IMR-90 (cell line): Measurements from ENCODE around the gene NADK2. TPM values are rescaled to one million over a fixed set of nuclear protein-coding genes. Genes with fewer than 3 reads are reported as not detected.

Source experiments
- ATAC-seq: fragments of 200-7000 bp; cut with Tn5 transposase; 2 replicates; pipeline ENCODE4 v1.9.1; 2020; ENCODE audit warnings: low read depth, mild to moderate bottlenecking, moderate library complexity
- BruUV-seq: library from RNA; stranded (reverse); fragments of 400-500 nt; replicated peaks from 2 replicates; lab custom pipeline; 2021; lab: Mats Ljungman, UMichigan
- CTCF ChIA-PET: fragments of 300-600 bp; formaldehyde crosslinking; extraction: SDS; loops from one replicate; lab custom pipeline; 2021; ENCODE audit warnings: antibody characterized with exemption; lab: Yijun Ruan, JAX
- POLR2A ChIA-PET: fragments of 300-600 bp; sonication (Branson Sonifier 250); formaldehyde crosslinking; loops from one replicate; lab custom pipeline; 2022; ENCODE audit warnings: antibody characterized with exemption; ENCODE audit not compliant: unreplicated experiment; lab: Charles Lee
- DNase-seq: peaks from one replicate; pipeline ENCODE4 v3.0.0; 2013
- H2AFZ ChIP-seq: replicated peaks from 2 replicates; pipeline ENCODE3; 2013; ENCODE audit warnings: low read length, mild to moderate bottlenecking; ENCODE audit not compliant: poor library complexity
- H2AK5ac ChIP-seq: 2 replicates; pipeline ENCODE4 v1.6.1; 2013; ENCODE audit warnings: low read depth, low read length, inconsistent platforms
- H2AK9ac ChIP-seq: replicated peaks from 2 replicates; pipeline ENCODE3; 2013; ENCODE audit warnings: mild to moderate bottlenecking, low read depth, low read length, moderate library complexity; ENCODE audit not compliant: poor library complexity
- H2BK120ac ChIP-seq: 2 replicates; pipeline ENCODE4 v1.6.1; 2013; ENCODE audit warnings: low read depth, low read length, inconsistent platforms
- H2BK15ac ChIP-seq: 3 replicates; pipeline ENCODE4 v1.6.1; 2013; ENCODE audit warnings: low read depth, low read length, inconsistent platforms
- H2BK20ac ChIP-seq: 2 replicates; pipeline ENCODE4 v1.6.1; 2013; ENCODE audit warnings: low read depth, mild to moderate bottlenecking, inconsistent platforms, low read length, moderate library complexity
- H2BK5ac ChIP-seq: 2 replicates; pipeline ENCODE4 v1.6.1; 2013; ENCODE audit warnings: mild to moderate bottlenecking, low read depth, low read length, inconsistent platforms; ENCODE audit not compliant: poor library complexity, severe bottlenecking
- H3K14ac ChIP-seq: replicated peaks from 2 replicates; pipeline ENCODE4 v1.6.1; 2013; ENCODE audit warnings: low read depth, low read length, inconsistent platforms
- H3K18ac ChIP-seq: 2 replicates; pipeline ENCODE4 v1.6.1; 2013; ENCODE audit warnings: low read depth, low read length, control low read depth
- H3K23ac ChIP-seq: 2 replicates; pipeline ENCODE4 v1.6.1; 2013; ENCODE audit warnings: low read depth, low read length, inconsistent platforms
- H3K27ac ChIP-seq: 2 replicates; pipeline ENCODE4 v1.5.1; 2013; ENCODE audit warnings: mild to moderate bottlenecking, control low read depth, low read length; ENCODE audit not compliant: insufficient read depth
- H3K27me3 ChIP-seq: 2 replicates; pipeline ENCODE4 v1.6.1; 2013; ENCODE audit warnings: low read length; ENCODE audit not compliant: control insufficient read depth, insufficient read depth
- H3K36me3 ChIP-seq: 2 replicates; pipeline ENCODE4 v1.6.1; 2013; ENCODE audit warnings: low read length, mixed read lengths; ENCODE audit not compliant: control insufficient read depth, insufficient read depth
- H3K4ac ChIP-seq: 2 replicates; pipeline ENCODE4 v1.6.1; 2013; ENCODE audit warnings: low read depth, low read length, inconsistent platforms
- H3K4me1 ChIP-seq: 2 replicates; pipeline ENCODE4 v1.6.1; 2013; ENCODE audit warnings: low read length, mixed read lengths; ENCODE audit not compliant: control insufficient read depth, insufficient read depth
- H3K4me2 ChIP-seq: 2 replicates; pipeline ENCODE4 v1.6.1; 2013; ENCODE audit warnings: low read depth, mild to moderate bottlenecking, control low read depth, low read length, moderate library complexity
- H3K4me3 ChIP-seq: 2 replicates; pipeline ENCODE4 v1.5.1; 2013; ENCODE audit warnings: low read depth, mild to moderate bottlenecking, control low read depth, low read length, moderate library complexity; ENCODE audit not compliant: insufficient read depth
- H3K56ac ChIP-seq: 2 replicates; pipeline ENCODE4 v1.6.1; 2013; ENCODE audit warnings: low read length, inconsistent platforms; ENCODE audit not compliant: insufficient read depth; ENCODE audit errors: extremely low read depth
- H3K79me1 ChIP-seq, 2 experiments: 2 replicates each; pipeline ENCODE4 v1.6.1; 2013; ENCODE audit warnings: low read length in 2 of 2, inconsistent platforms in 1 of 2, low read depth in 1 of 2
- H3K9ac ChIP-seq: 2 replicates; pipeline ENCODE4 v1.6.1; 2013; ENCODE audit warnings: low read depth, low read length, control low read depth
- H3K9me1 ChIP-seq: 2 replicates; pipeline ENCODE4 v1.6.1; 2013; ENCODE audit warnings: low read length, inconsistent platforms; ENCODE audit not compliant: insufficient read depth
- H3K9me3 ChIP-seq: 2 replicates; pipeline ENCODE4 v1.6.1; 2013; ENCODE audit warnings: low read length; ENCODE audit not compliant: control insufficient read depth, insufficient read depth
- H4K20me1 ChIP-seq: 2 replicates; pipeline ENCODE4 v1.6.1; 2013; ENCODE audit warnings: low read length, inconsistent platforms; ENCODE audit not compliant: insufficient read depth
- H4K5ac ChIP-seq: 2 replicates; pipeline ENCODE4 v1.6.1; 2013; ENCODE audit warnings: mild to moderate bottlenecking, low read depth, low read length, control low read depth
- H4K8ac ChIP-seq, 2 experiments: 2 replicates each; pipeline ENCODE4 v1.6.1; 2013; ENCODE audit warnings: low read depth in 2 of 2, low read length in 2 of 2, control low read depth in 1 of 2, inconsistent platforms in 1 of 2
- H4K91ac ChIP-seq: 2 replicates; pipeline ENCODE4 v1.6.1; 2013; ENCODE audit warnings: low read depth, low read length, inconsistent platforms; ENCODE audit not compliant: insufficient read depth
- BHLHE40 ChIP-seq: fragments of 150-350 bp; IDR thresholded peaks from 2 replicates; pipeline ENCODE4 v1.6.1; 2016; ENCODE audit warnings: mild to moderate bottlenecking, low read depth, low read length
- CEBPB ChIP-seq: IDR thresholded peaks from 2 replicates; pipeline ENCODE4 v1.6.1; 2012; ENCODE audit warnings: low read depth, low read length, improper control_type of control experiment
- CHD1 ChIP-seq: IDR thresholded peaks from 2 replicates; pipeline ENCODE4 v1.6.1; 2012; ENCODE audit warnings: low read depth, low read length, improper control_type of control experiment
- CTCF ChIP-seq: conservative IDR thresholded peaks from 2 replicates; pipeline ENCODE4 v1.5.1; 2012; ENCODE audit warnings: mild to moderate bottlenecking, low read depth, low read length, improper control_type of control experiment
- ELK1 ChIP-seq: fragments of 150-350 bp; IDR thresholded peaks from 2 replicates; pipeline ENCODE4 v1.6.1; 2016; ENCODE audit warnings: low read depth, mild to moderate bottlenecking, low read length, moderate library complexity, borderline replicate concordance
- FOS ChIP-seq: fragments of 150-350 bp; IDR thresholded peaks from 2 replicates; pipeline ENCODE4 v1.6.1; 2016; ENCODE audit warnings: low read depth, low read length
- MAFK ChIP-seq: IDR thresholded peaks from 2 replicates; pipeline ENCODE4 v1.6.1; 2012; ENCODE audit warnings: low read depth, low read length, improper control_type of control experiment
- MAZ ChIP-seq: IDR thresholded peaks from 2 replicates; pipeline ENCODE4 v1.6.1; 2012; ENCODE audit warnings: low read depth, mild to moderate bottlenecking, low read length, improper control_type of control experiment, moderate library complexity, borderline replicate concordance
- MXI1 ChIP-seq: IDR thresholded peaks from 2 replicates; pipeline ENCODE4 v1.6.1; 2012; ENCODE audit warnings: low read depth, mild to moderate bottlenecking, low read length, moderate library complexity, borderline replicate concordance
- NFE2L2 ChIP-seq: fragments of 150-350 bp; IDR thresholded peaks from 2 replicates; pipeline ENCODE4 v1.6.1; 2016; ENCODE audit warnings: low read depth, mild to moderate bottlenecking, low read length
- POLR2A ChIP-seq: IDR thresholded peaks from 2 replicates; pipeline ENCODE4 v1.6.1; 2012; ENCODE audit warnings: mild to moderate bottlenecking, low read depth, low read length
- RAD21 ChIP-seq: IDR thresholded peaks from 2 replicates; pipeline ENCODE4 v1.6.1; 2012; ENCODE audit warnings: low read length, improper control_type of control experiment
- RCOR1 ChIP-seq: IDR thresholded peaks from 2 replicates; pipeline ENCODE4 v1.6.1; 2012; ENCODE audit warnings: mild to moderate bottlenecking, low read length, improper control_type of control experiment; ENCODE audit not compliant: insufficient replicate concordance
- RFX5 ChIP-seq: IDR thresholded peaks from 2 replicates; pipeline ENCODE4 v1.8.0; 2012; ENCODE audit warnings: low read depth, mild to moderate bottlenecking, low read length, moderate library complexity
- SMC3 ChIP-seq: fragments of 150-350 bp; IDR thresholded peaks from 2 replicates; pipeline ENCODE4 v1.6.1; 2016; ENCODE audit warnings: low read depth, mild to moderate bottlenecking, antibody characterized with exemption, low read length, moderate library complexity
- USF2 ChIP-seq: fragments of 150-350 bp; IDR thresholded peaks from 2 replicates; pipeline ENCODE4 v1.6.1; 2017; ENCODE audit warnings: mild to moderate bottlenecking, antibody characterized with exemption, low read length, low read depth
- WGBS, 2 experiments: methylation state at CpG; one replicate each; pipeline versions ENCODE4 v1.1.5 to v1.1.7; 2013; ENCODE audit warnings: missing lambda C conversion rate in 2 of 2; ENCODE audit not compliant: insufficient read length in 1 of 2; ENCODE audit errors: extremely low coverage in 2 of 2; 5-methylcytosine and 5-hydroxymethylcytosine counted together
- dilution Hi-C: fragments of 300-500 bp; cut with HindIII; formaldehyde crosslinking; loops from one replicate; pipeline ENCODE4 v1.14.3; 2018; ENCODE audit warnings: low sequenced_read_pairs; ENCODE audit not compliant: unreplicated experiment
- in situ Hi-C: fragments of 300-500 bp; cut with MboI; formaldehyde crosslinking; loops from 3 replicates; pipeline ENCODE4 v1.14.3; 2019; ENCODE audit warnings: low sequenced_read_pairs, inconsistent platforms, mixed read lengths
- intact Hi-C: fragments of 100-400 bp; cut with micrococcal nuclease; formaldehyde crosslinking; loops from 2 replicates; pipeline ENCODE4 v1.10.0; 2022
- polyA plus RNA-seq, 3 experiments: library from polyadenylated mRNA; depleted of rRNA; stranded (reverse); fragments of >200 nt; gene quantifications; 2 replicates each; pipeline ENCODE4 v1.2.3, GENCODE V29; 2012; ENCODE audit warnings: low replicate concordance in 1 of 3
- total RNA-seq: library from RNA; depleted of rRNA; stranded (reverse); fragments of >200 nt; gene quantifications from 2 replicates; pipeline ENCODE4 v1.2.3, GENCODE V29; 2012

Gene NADK2
- total and polyA plus RNA-seq, 2 of the 4 experiments (the other 2 are of a cell fraction) = 7.4 to 17.4 TPM

GRCh38 chr5:36160617-36161016 lies 81.1 kb downstream of the NADK2 start:
- Histone ChIP-seq H3K14ac (no peak overlapping the region), H2AFZ (no peak overlapping the region), H3K36me3 (peaks cover 50% of the 10 kb centered on the region), H3K23ac (no peak overlapping the region), H3K9me1 (0 out of 2 replicates have a peak, but pooled peaks cover 3% of the 10 kb centered on the region), H3K79me1 (peaks cover 56 to 76% of the 10 kb centered on the region in 2 experiments), H3K4me1 (peaks cover 14% of the 10 kb centered on the region), H3K4ac (no peak overlapping the region), H2BK15ac (no peak overlapping the region), H3K27me3 (no peaks in the 10 kb centered on the region), H3K56ac (no peak overlapping the region), H3K4me3 (no peak overlapping the region), H2BK5ac (no peak overlapping the region), H4K8ac (no peak overlapping the region), H4K5ac (no peak overlapping the region), H4K20me1 (peaks cover 4% of the 10 kb centered on the region; the same call in 1 of the 2 replicates), H3K9me3 (no peaks in the 10 kb centered on the region), H2BK20ac (no peak overlapping the region), H3K27ac (no peak overlapping the region), H3K9ac (no peak overlapping the region), H3K4me2 (no peak overlapping the region), H4K91ac (no peak overlapping the region), H2AK9ac (no peak overlapping the region), H2BK120ac (no peak overlapping the region), H2AK5ac (no peak overlapping the region), H3K18ac (no peak overlapping the region)
- ATAC-seq (no peak), DNase-seq (no peak)
- in situ Hi-C loops = no loop called here
- BruUV-seq = no TSS peak
- TF ChIP-seq POLR2A (no peak), RCOR1 (no peak), ELK1 (no peak), CEBPB (no peak), CHD1 (no peak), USF2 (no peak), CTCF (no peak), SMC3 (no peak), MAZ (no peak), NFE2L2 (no peak), MAFK (no peak), MXI1 (no peak), BHLHE40 (no peak), FOS (no peak), RAD21 (no peak), RFX5 (no peak)
- dilution Hi-C loops = no loop called here
- 100% methylated on average over 2 of the region's 3 CpGs; no CpG with 5 or more reads in 1 of the 2 experiments for WGBS, 2 experiments
- ChIA-PET CTCF (no interaction called here), POLR2A (no interaction called here)
- intact Hi-C loops = no loop called here
